ENCODE measurements around the gene ZCCHC14. TPM values are rescaled to one million over a fixed set of nuclear protein-coding genes. Genes with fewer than 3 reads are reported as not detected.

The ZCCHC14 gene
- total and polyA plus RNA-seq, 2 of the 8 experiments (the other 6 are each of a cell fraction or from before 2014, with no cell fraction given): 8.2 to 28.2 TPM

DNA sequence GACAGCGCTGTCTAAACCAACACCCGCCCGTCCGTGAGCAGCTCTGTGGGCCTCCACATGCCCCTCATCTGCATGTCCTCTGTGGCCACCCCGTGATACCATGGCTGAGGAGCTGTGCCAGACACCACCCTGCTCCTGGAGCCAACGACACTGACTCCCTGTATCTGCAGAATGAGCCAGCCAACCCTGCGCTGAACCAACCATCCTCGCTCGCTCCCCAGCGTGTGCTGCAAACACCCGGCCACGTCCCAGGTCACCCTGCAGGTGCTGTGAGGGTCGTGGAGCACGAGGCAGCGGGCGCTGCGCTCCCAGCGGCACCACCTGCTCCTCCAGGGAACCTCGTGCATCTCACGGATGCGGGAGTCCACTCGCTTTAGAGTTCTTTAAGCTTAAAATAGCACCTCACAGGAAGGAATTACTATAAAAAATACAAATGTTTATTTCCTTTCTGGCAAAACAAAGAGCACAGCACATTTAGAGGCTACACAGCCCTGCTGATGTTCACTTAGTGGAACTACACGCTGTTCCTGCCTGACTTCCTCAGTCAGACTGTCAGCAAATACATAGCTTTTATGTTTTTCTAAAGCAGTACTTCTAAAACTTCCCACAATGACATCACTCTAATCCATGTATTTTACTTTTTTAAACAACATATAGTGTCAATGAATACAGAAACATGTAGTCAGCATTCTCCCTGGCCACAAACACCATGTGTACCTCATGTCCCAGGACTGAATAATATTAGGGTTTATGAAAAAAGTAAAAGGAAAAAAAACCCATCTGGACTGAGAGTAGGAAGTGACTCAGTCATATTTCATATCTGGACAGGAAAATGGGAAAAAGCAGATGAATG lies 57.2 kb downstream of the ZCCHC14 start:
- H3K23me2 ChIP-seq (ENCODE audit: low read depth, low read length): no peaks in the 10 kb centered on the region
- H2BK15ac ChIP-seq (ENCODE audit: low read length): no peak overlapping the region
- DNase-seq (ENCODE audit: low read depth in 1 of 2, low spot score in 2 of 2) (no peak), FAIRE-seq (no peak)
- peaks cover 3 to 4% of the 10 kb centered on the region in 2 experiments for H4K20me1 ChIP-seq (replicated peaks in 1 of 2; ENCODE audit: control insufficient read depth in 1 of 2, insufficient read depth in 2 of 2, low read length in 2 of 2)
- no peak overlapping the region for H2AFZ ChIP-seq (ENCODE audit: low read length)
- CTCF ChIA-PET (ENCODE audit: partially characterized antibody): interaction anchor here (0.6 to 5.4 kb wide), 6 partner anchors 9 to 1610 kb away, joined by 3 to 22 read pairs (median 3); no protein-coding TSS in a partner anchor
- POLR2A ChIA-PET (ENCODE audit: partially characterized antibody): no interaction called here
- no peak overlapping the region for H3K27ac ChIP-seq (ENCODE audit: low read depth, low read length)
- peaks cover 0 to 9% (median under 1%) of the 10 kb centered on the region in 4 experiments; a peak in 5 of 7 replicates for H3K4me1 ChIP-seq (replicated peaks in 1 of 4; ENCODE audit: control insufficient read depth in 3 of 4, insufficient read depth in 4 of 4, low read length in 3 of 4)
- H2BK120ac ChIP-seq (replicated peaks; ENCODE audit: low read depth, low read length): no peak overlapping the region
- H3K18ac ChIP-seq (ENCODE audit: extremely low read depth, low read length): no peak overlapping the region; the same call in 1 of the 2 replicates
- no peak overlapping the region for H2BK20ac ChIP-seq (ENCODE audit: low read length)
- peaks cover 3% of the 10 kb centered on the region; the same call in 1 of the 2 replicates for H3K79me1 ChIP-seq (ENCODE audit: low read depth, low read length)
- no peak overlapping the region for H3K23ac ChIP-seq (ENCODE audit: insufficient read length)
- H2BK5ac ChIP-seq (ENCODE audit: low read depth, low read length): no peak overlapping the region
- no peak overlapping the region for H3K9ac ChIP-seq (replicated peaks in 1 of 4; ENCODE audit: extremely low read depth in 1 of 4, low read depth in 3 of 4, low read length in 3 of 4)
- no peak overlapping the region for H4K5ac ChIP-seq (ENCODE audit: insufficient read length, low read depth, low read length)
- no peaks in the 10 kb centered on the region for H3K9me3 ChIP-seq (ENCODE audit: insufficient read depth in 2 of 2, low read depth in 1 of 2, low read length in 1 of 2)
- H3K4me3 ChIP-seq (ENCODE audit: extremely low read depth in 1 of 4, insufficient read depth in 2 of 4, low read depth in 3 of 4, low read length in 4 of 4): no peak overlapping the region
- H3K4ac ChIP-seq (replicated peaks; ENCODE audit: insufficient read length, low read depth, low read length): no peak overlapping the region
- no peak overlapping the region for H3K56ac ChIP-seq (replicated peaks; ENCODE audit: insufficient read length, low read depth, low read length)
- no peak overlapping the region for H3K4me2 ChIP-seq (ENCODE audit: insufficient read depth in 1 of 2, low read depth in 2 of 2, low read length in 2 of 2)
- peak overlapping the region; percentile 55 for H4K91ac ChIP-seq (replicated peaks; ENCODE audit: insufficient read length, low read length)
- H2AK5ac ChIP-seq (ENCODE audit: low read depth, low read length): no peak overlapping the region
- TF ChIP-seq YY1 (IDR thresholded peaks at IDR 0.05; ENCODE audit: low read depth, low read length) (no peak), EZH2 (IDR thresholded peaks at IDR 0.05; ENCODE audit: low read depth, low read length, severe bottlenecking) (no peak), RFX5 (IDR thresholded peaks at IDR 0.05; ENCODE audit: borderline replicate concordance, low read depth, low read length) (no peak), RNF2 (IDR thresholded peaks at IDR 0.05; ENCODE audit: borderline replicate concordance, low read depth, low read length, missing control alignments, poor library complexity, severe bottlenecking) (no peak)
- H2BK12ac ChIP-seq (ENCODE audit: low read depth, low read length): no peak overlapping the region
- H3K27me3 ChIP-seq (replicated peaks in 1 of 4; ENCODE audit: control insufficient read depth in 3 of 4, extremely low read depth in 1 of 4, insufficient read depth in 3 of 4, low read length in 3 of 4): no peaks in the 10 kb centered on the region
- H3K36me3 ChIP-seq (ENCODE audit: control insufficient read depth in 2 of 4, insufficient read depth in 4 of 4, low read length in 3 of 4): no peaks in the 10 kb centered on the region; a peak in 1 of 8 replicates
- H3K79me2 ChIP-seq (ENCODE audit: control insufficient read depth in 1 of 2, insufficient read depth in 2 of 2, low read length in 2 of 2): no peaks in the 10 kb centered on the region; a peak in 1 of 4 replicates
- no peak overlapping the region for H3K14ac ChIP-seq (ENCODE audit: insufficient read length)
- 92% methylated on average over 23 of the region's 23 CpGs; no CpG with 5 or more reads in 1 of the 2 experiments for WGBS, 2 experiments (ENCODE audit: extremely low coverage in 1 of 2, insufficient coverage in 1 of 2, insufficient read length in 1 of 2, insufficient replicate concordance in 2 of 2, low coverage in 1 of 2, low lambda C conversion rate in 2 of 2, missing lambda C conversion rate in 1 of 2)
- H4K8ac ChIP-seq (ENCODE audit: extremely low read depth, insufficient read depth, low read length): peak overlapping the region; percentile 39
